GM12801 (cell line): ENCODE data around the gene SDF4.

Experiments used
- CTCF ChIP-seq: IDR thresholded peaks from one replicate; pipeline ENCODE4 v1.5.1; 2011; ENCODE audit warnings: control low read depth; ENCODE audit not compliant: insufficient read length; ENCODE audit errors: extremely low read depth

SDF4 gene

GRCh38 chr1:1243266-1243660, 11.5 kb upstream of the SDF4 start:
- no peak for TF ChIP-seq CTCF

- TF ChIP-seq CTCF = no peak
Measured at GRCh38 chr1:1242461-1243265, 10.9 kb upstream of the SDF4 start.

GRCh38 chr1:1241588-1242219, 9.9 kb upstream of the SDF4 start:
- no peak for TF ChIP-seq CTCF

- TF ChIP-seq CTCF = no peak
Measured at GRCh38 chr1:1240822-1241587, 9.2 kb upstream of the SDF4 start.

GRCh38 chr1:1240348-1240732, 8.5 kb upstream of the SDF4 start:
- TF ChIP-seq CTCF = no peak

- TF ChIP-seq CTCF = no peak
Measured at GRCh38 chr1:1239614-1240347, 8.0 kb upstream of the SDF4 start.

GRCh38 chr1:1239227-1239613, 7.4 kb upstream of the SDF4 start:
- TF ChIP-seq CTCF = no peak
